SW480 (cell line): ENCODE data around the gene KCNMA1.

Experiments
- DNase-seq: peaks from one replicate; pipeline ENCODE4 v3.0.0-alpha.2; 2016; ENCODE audit warnings: low spot score

The KCNMA1 gene

DNA sequence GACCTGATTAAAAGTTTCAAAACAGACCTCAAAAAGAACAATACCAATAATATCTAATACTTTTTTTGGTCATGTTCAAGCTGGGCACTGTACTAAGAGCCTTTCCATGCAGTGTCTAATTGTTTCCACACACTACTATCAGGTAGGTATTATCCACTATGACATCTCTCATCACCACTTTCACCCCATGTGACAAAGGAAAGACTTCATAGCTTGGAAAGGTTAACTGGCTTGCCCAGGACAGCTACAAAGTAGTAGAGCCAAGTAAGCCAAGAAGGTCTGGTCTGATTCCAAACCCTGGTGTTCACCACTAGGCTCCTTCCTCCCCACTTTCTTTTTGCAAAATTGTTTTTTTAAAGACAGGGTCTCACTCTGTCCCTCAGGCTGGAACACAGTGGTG lies 400.5 kb downstream of the KCNMA1 start:
- DNase-seq: no peak

DNA sequence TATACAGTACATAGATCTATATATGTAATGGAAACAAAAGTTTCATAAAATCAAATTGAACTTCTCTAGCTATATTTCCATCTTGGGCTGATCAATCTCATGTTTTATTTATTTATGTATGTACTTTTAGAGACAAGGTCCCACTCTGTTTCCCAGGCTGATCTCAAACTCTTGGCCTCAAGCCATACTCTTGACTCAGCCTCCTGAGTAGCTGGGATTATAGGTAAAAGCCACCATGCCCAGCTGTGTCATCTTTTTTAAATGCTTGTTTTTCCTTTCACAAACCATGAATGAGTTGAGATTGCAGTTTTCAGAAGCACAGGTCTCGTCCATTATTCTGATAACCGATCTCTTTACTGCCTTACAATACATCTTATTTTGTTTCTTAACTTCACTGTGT lies 400.9 kb downstream of the KCNMA1 start:
- DNase-seq: no peak

DNA sequence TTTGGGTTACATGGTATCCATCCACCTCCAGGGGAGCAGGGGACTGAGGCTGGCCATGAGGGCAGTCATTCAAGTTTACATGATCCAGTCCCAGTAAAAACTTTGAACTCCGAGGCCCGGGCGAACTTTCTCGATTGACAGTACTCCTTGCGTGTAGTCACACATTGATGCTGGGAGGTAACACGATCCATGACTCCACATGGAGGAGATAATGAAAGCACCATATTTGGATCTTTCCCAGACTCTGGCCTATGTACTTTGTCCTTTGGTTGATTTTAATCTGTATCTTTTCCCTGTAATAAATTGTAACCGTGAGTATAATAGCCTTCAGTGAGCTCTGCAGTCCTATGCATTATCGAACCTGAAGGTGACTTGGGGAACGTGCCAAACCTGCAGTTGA lies 401.6 kb downstream of the KCNMA1 start:
- no peak for DNase-seq

DNA sequence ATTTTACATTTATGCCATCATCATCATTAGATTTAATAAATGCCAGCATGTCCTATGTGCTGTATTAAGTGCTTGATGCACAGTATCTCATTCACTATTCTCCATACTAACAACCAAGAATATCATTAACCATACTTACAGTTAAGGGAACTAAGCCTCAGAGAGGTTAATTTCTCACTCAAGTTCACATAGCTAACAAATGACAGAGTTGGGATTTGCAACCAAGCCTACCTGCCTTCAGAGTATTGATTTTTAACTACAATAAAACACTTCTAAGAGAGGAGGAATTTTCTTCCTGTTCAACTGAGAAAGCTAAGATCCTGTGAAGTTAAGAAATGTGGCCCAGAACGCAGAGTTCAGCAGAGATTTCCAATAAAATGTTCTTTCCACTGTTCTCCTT lies 403.0 kb downstream of the KCNMA1 start:
- DNase-seq: no peak

GRCh38 chr10:77233466-77233865 lies 404.1 kb downstream of the KCNMA1 start:
- DNase-seq: no peak

DNA sequence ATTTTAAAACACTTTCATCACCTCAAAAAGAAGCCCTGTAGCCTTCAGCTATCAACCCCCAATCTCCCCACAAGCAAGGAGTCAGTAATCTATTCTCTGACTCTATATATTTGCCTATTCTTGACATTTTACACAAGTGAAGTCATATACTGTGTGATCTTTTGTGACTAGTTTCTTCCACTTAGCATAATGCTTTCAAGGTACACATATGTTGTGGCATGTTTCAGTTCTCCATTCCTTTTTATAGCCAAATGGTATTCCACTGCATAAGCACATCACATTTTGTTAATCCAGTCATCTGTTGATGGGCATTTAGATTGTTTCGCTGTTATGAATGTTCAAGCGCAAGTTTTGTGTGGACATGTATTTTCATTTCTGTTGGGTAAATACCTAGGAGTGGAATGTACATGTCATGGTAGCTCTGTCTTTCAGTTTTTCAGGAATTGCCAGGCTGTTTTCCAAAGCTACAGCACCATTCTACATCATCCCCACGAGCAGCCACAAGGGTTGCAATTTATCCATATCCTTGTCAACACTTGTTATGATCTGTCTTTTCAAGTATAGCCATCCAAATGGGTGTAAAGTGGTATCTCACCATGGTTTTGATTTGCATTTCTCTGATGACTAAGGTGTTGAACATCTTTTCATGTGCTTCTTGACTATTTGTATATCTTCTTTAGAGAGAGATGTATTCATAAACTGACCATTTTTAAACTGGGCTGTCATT lies 405.6 kb downstream of the KCNMA1 start:
- no peak for DNase-seq

GRCh38 chr10:77231375-77231774 lies 406.2 kb downstream of the KCNMA1 start:
- DNase-seq: no peak

DNA sequence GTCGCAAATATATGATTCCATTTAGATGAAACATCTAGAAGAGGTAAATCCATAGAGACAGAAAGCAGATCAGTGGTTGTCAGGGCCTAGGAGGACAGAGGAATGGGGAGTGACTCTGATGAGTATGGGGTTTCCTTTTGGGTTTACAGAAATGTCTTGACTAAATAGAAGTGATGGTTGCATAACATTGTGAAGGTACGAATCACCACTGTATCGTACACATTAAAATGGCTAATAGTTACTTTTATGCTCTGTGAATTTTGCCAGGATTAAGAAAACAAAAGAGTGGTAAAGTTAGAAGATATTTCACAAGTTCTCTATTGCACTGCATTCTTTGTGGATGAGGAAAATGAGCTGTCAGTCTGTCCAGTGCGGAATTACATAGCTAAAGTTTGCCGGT lies 407.4 kb downstream of the KCNMA1 start:
- DNase-seq: no peak

- DNase-seq: no peak
These were observed 407.9 kb downstream of the KCNMA1 start for GRCh38 chr10:77229704-77230103.

DNA sequence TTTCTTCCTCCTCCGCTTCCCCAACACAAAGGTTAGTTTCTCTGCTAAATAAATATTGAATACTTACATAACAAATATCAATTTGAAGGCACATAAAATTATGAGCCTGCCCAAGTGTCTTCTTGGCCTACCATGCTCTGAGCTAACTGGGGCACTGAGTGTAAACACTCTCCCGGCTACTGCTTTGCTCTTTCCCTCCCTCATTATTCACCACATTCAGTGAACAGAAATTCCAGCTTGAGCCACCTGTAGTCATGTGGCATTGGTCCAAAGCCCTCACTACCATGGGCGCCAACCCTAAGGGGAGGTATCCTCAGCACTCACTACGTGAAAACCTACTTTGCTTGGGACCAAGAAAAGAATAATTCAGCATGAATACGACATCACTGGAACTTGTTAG lies 409.0 kb downstream of the KCNMA1 start:
- no peak for DNase-seq

DNA sequence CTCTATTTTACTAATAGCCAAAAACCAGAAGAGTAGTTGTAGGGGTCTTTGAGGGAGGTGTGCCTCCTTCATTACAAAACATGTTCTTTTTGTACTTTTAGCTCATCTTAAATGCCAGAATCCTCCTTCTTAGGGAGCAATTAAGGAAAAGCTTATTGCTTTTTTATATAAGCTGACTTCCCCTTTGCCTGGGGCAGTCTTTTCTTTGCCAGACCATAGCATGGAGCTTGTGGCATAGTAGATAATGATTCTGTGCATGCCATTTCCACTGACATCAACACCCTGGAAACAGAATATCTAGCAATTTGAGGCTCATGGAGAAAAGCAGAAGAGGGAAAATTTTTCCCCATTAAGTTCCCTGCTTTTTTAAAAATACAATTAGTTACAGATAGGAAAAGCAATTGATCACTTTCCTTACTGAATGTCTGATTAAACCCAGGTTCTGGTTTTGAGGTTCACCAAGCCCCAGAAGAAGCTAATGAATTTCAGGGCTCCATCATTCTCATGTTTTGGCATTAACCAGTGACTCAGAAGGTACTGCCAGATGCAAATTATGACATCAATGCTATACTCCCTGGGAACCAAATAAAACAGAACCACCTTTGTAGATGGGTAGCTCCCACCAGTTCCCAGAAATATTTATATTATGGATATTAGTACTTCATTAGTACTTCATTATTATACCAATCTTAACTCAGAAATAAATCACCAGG lies 410.6 kb downstream of the KCNMA1 start:
- DNase-seq: no peak

- DNase-seq: no peak
These were observed 411.2 kb downstream of the KCNMA1 start for GRCh38 chr10:77226452-77226851.

DNA sequence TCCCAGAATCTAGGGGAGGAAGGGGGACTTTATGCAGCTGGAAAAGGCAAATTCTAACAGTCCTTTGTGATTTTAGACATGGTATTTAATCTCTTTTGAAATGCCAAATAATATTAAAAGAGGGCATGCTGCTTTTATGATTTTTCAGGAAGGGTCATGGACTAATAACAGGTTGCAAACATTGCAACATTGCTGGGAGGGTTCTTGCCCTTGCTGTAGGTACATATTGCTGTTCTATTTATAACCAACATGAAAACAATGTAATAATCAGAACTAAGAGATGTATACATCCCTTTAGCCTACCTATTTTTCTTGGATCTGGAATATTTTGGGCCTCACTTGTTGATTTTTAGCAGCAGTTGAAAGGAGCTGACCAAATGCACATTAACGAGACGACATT lies 411.6 kb downstream of the KCNMA1 start:
- no peak for DNase-seq

- no peak for DNase-seq
These were observed 413.8 kb downstream of the KCNMA1 start for GRCh38 chr10:77223526-77224460.

- DNase-seq: no peak
These were observed 417.5 kb downstream of the KCNMA1 start for GRCh38 chr10:77220150-77220549.

GRCh38 chr10:77219046-77219445 lies 418.6 kb downstream of the KCNMA1 start:
- DNase-seq: no peak

GRCh38 chr10:77214799-77215198 lies 422.8 kb downstream of the KCNMA1 start:
- DNase-seq: no peak

DNA sequence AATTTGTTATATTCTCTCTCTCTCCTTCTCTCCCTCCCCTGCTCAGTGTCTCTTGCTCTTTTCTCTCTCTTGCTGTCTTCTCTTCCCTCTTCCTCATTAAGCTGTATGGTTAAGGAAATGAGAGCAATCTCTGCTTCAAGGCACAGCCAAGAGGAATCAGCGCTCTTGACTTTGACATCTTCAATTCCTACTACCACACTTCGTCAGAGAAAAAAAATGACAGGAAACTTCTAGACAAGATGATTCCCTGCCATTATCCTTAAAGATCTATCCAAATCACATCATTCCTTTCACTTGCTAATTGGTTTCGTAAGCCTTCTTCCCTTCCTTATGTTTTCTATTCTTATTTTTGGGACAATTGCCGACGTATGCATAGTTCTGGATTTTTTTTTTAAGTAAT lies 425.0 kb downstream of the KCNMA1 start:
- DNase-seq: no peak

- DNase-seq: no peak
These were observed 427.0 kb downstream of the KCNMA1 start for GRCh38 chr10:77210645-77211044.

- no peak for DNase-seq
These were observed 428.8 kb downstream of the KCNMA1 start for GRCh38 chr10:77208684-77209256.

DNA sequence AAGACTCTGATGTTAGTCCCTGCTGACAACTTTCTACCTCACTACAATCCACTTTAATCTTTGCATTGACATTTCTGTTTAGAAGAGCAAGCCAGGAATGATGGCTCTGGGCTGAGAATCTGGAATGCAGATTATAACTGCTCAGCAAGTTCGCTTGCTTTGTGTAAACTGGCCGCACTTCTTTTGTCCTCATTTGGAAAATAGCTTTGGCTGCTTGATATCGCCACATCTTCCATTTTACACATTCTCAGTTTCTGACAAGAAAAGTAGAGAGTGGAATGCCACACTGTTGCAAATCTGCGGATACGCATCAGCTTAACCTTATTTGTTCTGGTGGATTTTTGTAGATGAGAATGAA lies 429.8 kb downstream of the KCNMA1 start:
- no peak for DNase-seq

DNA sequence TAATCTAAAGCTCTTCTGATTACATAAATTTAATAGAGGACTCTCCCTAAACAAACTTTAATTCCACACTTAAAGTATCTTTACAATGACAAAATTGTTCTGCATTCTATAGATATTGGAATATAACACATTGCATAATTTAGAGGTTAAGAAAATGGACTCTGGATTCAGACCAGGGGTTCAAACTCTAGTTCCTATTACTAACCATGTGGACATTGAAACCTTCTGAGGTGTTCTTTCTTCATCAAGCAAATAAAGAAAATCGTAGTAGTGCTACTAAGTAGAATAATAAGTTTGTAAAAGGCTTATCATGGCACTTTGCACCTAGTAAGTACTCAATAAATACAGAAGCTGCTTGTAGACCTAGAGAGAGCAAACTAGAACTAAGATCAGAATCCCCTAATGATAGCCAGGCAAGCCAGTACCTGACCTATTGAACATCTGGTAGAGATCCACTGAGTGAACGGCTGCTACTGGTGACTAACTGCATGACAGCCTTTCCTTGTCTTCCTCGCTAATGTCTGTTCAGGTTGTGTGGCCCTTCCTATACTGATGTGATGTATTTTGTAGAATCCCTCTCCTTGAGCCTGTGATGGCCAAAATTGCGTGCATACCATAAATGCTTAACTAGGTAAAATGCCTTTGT lies 430.3 kb downstream of the KCNMA1 start:
- DNase-seq: no peak
